ENCODE measurements around the gene HS3ST3A1. TPM values are rescaled to one million over a fixed set of nuclear protein-coding genes. Genes with fewer than 3 reads are reported as not detected.

HS3ST3A1 gene
- total RNA-seq, 1 donor from 2014 or later = 1.1 TPM

DNA sequence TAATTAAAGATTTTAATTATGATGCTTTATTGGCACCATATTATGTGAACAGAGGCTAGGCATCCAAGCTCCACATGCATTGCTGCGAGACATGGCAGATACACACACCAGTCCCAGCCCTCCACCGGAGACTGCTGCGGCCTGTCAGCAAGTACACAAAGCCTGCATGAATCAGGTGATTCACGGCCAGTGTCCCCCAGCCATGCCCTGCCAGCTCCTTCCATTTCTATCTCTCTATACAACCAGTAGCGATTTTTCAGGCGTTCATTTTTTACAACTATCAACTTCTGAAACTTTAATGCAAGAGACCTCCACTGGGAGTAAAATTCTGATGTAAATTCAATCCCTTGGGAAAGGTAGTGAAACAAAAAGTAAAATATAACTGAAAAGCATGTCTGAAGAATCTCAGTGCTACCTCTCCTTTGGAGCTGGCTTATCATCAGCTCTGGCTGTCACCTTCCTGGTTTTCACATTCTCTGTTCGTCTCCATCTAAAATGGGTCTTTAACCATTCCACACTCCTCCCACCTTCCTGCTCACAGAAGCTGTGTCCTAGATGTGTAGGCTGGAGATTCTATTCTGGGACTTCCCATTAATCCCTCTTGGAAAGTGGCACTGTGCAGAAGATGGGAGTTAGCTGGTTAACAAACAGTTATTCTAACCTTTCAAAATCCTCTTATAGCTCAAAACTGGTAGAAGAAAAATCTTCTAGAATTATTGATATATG is 32.2 kb downstream of the HS3ST3A1 start:
- peaks cover 18% of the 10 kb centered on the region for H3K36me3 Mint-ChIP-seq (ENCODE audit: unreplicated experiment)
- no peak for DNase-seq
- TF ChIP-seq, protein P1, sequence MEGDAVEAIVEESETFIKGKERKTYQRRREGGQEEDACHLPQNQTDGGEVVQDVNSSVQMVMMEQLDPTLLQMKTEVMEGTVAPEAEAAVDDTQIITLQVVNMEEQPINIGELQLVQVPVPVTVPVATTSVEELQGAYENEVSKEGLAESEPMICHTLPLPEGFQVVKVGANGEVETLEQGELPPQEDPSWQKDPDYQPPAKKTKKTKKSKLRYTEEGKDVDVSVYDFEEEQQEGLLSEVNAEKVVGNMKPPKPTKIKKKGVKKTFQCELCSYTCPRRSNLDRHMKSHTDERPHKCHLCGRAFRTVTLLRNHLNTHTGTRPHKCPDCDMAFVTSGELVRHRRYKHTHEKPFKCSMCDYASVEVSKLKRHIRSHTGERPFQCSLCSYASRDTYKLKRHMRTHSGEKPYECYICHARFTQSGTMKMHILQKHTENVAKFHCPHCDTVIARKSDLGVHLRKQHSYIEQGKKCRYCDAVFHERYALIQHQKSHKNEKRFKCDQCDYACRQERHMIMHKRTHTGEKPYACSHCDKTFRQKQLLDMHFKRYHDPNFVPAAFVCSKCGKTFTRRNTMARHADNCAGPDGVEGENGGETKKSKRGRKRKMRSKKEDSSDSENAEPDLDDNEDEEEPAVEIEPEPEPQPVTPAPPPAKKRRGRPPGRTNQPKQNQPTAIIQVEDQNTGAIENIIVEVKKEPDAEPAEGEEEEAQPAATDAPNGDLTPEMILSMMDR (IDR thresholded peaks at IDR 0.05; ENCODE audit: partially characterized antibody, unreplicated experiment) = no peak
- no peaks in the 10 kb centered on the region for H3K4me1 Mint-ChIP-seq (ENCODE audit: low read depth, unreplicated experiment)
- H3K27me3 Mint-ChIP-seq (ENCODE audit: unreplicated experiment) = no peaks in the 10 kb centered on the region
- H3K9me3 Mint-ChIP-seq (ENCODE audit: unreplicated experiment) = peaks cover 4% of the 10 kb centered on the region
- H3K27ac Mint-ChIP-seq (ENCODE audit: unreplicated experiment) = no peak overlapping the region
- no peak overlapping the region for H3K4me3 Mint-ChIP-seq (ENCODE audit: unreplicated experiment)

DNA sequence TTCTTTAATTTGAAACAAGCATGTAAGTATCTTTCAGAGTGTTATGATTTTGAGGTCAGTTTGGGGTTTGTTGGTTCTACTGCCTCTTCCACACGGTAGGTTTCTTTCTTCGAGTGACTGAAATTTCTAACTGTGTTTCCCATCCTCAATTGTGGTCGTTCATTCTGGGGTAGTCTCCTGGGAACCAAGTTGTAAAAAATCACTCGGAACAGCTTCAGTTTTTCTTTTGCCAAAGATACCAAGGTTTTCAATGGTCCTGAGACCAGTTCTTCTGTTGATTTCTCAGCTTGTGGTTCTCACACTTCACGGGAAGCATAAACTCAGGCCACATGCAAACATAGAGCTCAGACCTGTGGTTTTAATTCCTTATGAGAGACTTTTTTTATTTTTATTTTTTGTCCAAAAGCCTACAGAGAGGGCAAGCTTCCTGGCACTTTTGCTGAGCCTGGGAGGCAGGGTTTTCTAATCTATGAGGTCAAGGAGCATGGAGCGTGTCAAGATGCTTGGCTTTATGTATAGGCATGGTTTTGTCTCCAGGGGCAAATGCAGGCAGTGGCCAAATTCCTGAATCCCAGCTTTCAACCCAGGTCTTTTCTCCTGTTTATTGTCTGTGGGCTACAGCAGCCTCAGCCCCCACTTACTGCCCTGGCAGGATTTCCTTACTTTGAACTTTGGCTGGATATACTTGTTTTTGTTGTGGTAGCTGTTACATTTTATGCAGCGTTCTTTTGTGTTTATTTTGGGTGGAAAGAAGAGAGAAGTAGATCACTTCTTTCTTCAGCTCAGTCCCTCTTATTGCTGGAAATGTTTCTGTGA is 32.9 kb downstream of the HS3ST3A1 start:
- TF ChIP-seq, protein P1 (IDR thresholded peaks at IDR 0.05; ENCODE audit: partially characterized antibody, unreplicated experiment) = no peak
- DNase-seq = no peak
- no peak overlapping the region for H3K4me3 Mint-ChIP-seq (ENCODE audit: unreplicated experiment)
- H3K9me3 Mint-ChIP-seq (ENCODE audit: unreplicated experiment) = peaks cover 4% of the 10 kb centered on the region
- no peaks in the 10 kb centered on the region for H3K4me1 Mint-ChIP-seq (ENCODE audit: low read depth, unreplicated experiment)
- peaks cover 18% of the 10 kb centered on the region for H3K36me3 Mint-ChIP-seq (ENCODE audit: unreplicated experiment)
- no peaks in the 10 kb centered on the region for H3K27me3 Mint-ChIP-seq (ENCODE audit: unreplicated experiment)
- no peak overlapping the region for H3K27ac Mint-ChIP-seq (ENCODE audit: unreplicated experiment)

DNA sequence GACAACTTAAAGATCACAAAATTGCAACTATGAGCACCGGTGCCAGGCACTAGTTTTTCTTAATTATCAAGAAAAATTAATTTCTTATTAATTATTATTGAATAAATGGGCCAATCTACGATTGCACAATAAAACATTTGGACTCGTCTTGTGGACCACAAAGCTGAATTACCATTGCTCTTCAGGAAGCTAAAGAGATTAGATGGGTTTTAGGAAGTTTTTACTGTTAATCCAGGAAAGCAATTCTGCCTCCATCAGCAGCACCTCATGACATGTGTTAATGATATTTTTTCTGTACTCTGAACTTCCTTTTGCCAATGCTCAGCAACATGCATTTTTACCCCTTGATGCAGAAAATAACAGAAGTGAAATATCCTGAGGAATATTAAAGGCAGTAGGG is 37.9 kb downstream of the HS3ST3A1 start:
- TF ChIP-seq, protein P1 (IDR thresholded peaks at IDR 0.05; ENCODE audit: partially characterized antibody, unreplicated experiment) = no peak
- no peak for DNase-seq
- H3K36me3 Mint-ChIP-seq (ENCODE audit: unreplicated experiment) = peaks cover 14% of the 10 kb centered on the region

DNA sequence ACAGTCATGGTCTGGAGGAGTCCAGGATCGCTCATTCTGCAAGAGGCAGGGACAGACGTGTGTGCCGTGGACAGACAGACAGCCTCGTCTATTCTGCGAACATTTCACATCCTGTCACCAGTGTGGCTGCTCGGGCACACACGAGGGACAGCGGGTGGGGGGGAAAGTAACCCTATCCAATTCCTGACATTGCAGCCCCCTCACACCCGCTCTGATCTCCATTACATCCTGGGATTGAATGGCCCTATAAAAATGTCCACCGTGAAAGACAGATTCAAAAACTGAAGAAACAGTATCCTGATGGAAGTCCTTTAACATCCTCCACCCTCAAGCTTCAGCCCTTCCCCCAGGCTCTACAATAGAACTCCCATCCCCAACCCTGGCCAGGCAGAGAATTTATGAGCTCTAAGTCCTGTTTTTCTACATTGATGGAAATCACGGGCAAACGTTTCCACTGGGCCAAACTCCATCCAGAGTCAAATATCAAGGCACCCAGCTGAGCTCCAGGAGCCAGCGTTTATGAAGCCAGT is 39.4 kb downstream of the HS3ST3A1 start:
- DNase-seq = no peak
- Mint-ChIP-seq H3K4me3 (ENCODE audit: unreplicated experiment) (no peak overlapping the region), H3K4me1 (ENCODE audit: low read depth, unreplicated experiment) (no peaks in the 10 kb centered on the region), H3K27ac (ENCODE audit: unreplicated experiment) (no peak overlapping the region), H3K27me3 (ENCODE audit: unreplicated experiment) (no peaks in the 10 kb centered on the region), H3K36me3 (ENCODE audit: unreplicated experiment) (peaks cover 8% of the 10 kb centered on the region), H3K9me3 (ENCODE audit: unreplicated experiment) (peaks cover 2% of the 10 kb centered on the region)
- TF ChIP-seq, protein P1 (IDR thresholded peaks at IDR 0.05; ENCODE audit: partially characterized antibody, unreplicated experiment) = no peak

More for the DNA sequence above, 37.9 kb downstream of the HS3ST3A1 start:
- Mint-ChIP-seq H3K27me3 (ENCODE audit: unreplicated experiment) (no peaks in the 10 kb centered on the region), H3K4me3 (ENCODE audit: unreplicated experiment) (no peak overlapping the region), H3K27ac (ENCODE audit: unreplicated experiment) (no peak overlapping the region), H3K9me3 (ENCODE audit: unreplicated experiment) (peaks cover 2% of the 10 kb centered on the region), H3K4me1 (ENCODE audit: low read depth, unreplicated experiment) (no peaks in the 10 kb centered on the region)

Data from glutamatergic neuron (in vitro differentiated cells).